Cortex of kidney (tissue), 1 donor: ENCODE results near the gene CPT1C.

ENCODE experiments used
- DNase-seq: peaks from one replicate; lab custom pipeline; 2025; lab: John Stamatoyannopoulos, UW

The CPT1C gene

DNA sequence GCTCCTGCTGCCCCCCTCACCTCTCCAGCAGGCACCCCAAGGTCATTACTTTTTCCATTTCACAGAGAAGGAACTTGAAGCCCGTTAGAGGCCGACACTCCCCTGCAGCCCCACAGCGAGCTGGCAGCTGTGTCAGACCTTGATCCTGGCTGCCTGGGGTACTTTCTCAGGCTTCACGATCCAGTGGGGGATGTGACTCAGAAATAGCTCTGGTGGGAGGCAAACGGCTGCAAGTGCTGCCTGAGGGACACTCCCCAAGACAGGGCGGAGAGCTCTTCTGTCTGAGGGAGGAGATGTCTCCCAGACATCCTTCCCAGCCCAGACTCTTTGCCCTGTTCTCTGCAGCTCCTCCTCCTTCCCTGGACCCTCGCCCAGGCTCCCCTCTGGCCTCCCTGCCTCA lies 67.4 kb downstream of the CPT1C start:
- no peak for DNase-seq

DNA sequence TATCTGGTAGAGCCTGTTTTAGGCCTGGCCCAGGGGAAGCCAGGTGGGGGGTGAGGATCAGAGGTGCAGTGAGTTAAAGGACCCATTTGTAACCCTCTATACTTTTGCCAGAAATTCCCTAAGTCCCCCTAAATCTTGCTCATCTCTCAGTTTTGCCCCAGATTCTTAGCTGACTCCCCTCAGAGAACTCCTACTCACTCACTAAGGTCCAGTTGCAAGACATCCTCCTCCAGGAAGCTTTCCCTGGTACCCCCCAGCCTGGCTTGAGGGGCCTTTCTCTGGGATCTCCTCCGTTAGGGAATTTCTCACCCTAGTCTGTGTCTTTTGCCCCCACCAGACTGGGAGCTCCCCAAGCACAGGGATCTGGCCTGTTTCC lies 70.3 kb downstream of the CPT1C start:
- no peak for DNase-seq

DNA sequence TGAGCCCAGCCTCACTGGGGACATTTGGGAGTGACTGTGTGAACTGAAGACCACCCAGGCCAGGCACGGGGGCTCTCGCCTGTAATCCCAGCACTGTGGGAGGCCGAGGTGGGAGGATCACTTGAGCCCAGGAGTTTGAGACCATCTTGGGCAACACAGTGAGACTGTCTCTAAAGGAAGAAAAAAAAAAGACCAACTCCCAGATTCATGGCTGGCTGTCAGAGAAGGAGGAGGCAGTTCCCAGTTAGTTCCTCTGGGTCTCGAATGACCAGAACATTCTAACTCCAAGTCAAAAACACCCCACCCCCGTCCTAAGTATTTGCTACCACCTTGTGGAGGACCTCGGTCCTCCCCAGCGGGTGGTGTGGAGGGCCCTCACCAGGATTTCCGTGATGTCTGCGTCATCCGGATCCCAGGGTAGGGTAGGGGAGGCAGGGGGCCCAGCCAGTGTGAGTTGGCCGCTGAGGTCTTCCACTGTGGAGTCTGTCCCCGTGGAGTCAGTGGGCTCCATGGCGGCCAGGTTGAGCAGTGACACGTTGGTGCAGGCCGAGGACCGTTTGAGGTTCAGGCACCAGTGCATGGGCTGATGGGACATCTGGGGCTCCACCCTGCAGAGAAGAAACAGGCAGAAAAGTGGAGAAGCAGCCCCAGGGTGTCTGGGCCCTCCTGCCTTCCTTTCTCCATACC lies 70.9 kb downstream of the CPT1C start:
- DNase-seq = no peak

DNA sequence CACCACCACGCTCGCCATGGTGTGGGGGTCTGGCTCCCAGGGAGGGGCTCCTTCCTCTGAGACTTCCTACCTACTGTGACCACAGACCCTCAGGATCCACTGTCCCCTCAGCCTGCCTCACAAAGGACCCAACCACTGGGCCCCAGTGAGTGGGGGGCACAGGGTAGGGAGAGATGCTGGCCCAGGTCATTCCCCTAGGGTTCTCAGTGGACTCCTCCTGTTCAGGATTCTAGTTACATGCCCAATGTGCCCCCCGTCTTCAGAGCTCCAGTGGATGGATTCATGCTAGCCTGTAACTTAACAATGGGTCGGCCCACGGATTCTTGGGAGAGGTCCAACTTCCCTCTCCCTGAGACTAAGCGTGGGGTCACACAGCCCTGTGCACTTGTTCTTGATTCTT lies 72.3 kb downstream of the CPT1C start, which contains the start of gene TSKS:
TSKS (minus strand) TSS at position 77 of the 400 bp plus-strand sequence; CDS start at position 18, 59 bp downstream.
- no peak for DNase-seq
